Ammon's horn (tissue), 1 donor: ENCODE data around the gene TPP2.
A peak's percentile ranks its signal among the peaks of the same experiment; 100 is the strongest.

Experiments
- DNase-seq: peaks from one replicate; pipeline ENCODE4 v3.0.0-alpha.2; 2016; ENCODE audit warnings: low spot score

The TPP2 gene

GRCh38 chr13:102596147-102597028 lies at the start of gene TPP2:
TPP2 (plus strand) TSS chr13:102596986; CDS start chr13:102597039, 53 bp downstream.
- DNase-seq = peak; percentile 99

DNA sequence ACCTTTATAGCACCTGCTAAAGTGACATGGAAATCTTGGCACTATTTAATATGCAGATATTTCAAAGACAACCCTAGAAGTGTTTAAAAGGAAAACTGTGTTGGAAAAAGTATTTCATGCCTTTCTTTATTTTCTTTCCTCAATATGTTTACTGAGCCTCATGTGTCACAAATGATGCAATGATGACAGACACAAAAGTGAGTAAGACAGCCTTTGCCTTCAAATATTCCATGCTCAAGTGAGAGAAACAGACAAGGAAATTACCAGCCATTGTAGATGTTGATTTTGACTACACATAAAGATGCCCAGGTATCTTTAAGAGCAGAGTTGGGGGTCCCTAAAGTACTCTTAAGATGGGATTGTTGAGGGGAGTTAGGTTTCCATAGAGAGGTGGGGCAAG lies 48.0 kb upstream of the TPP2 start:
- DNase-seq = no peak

DNA sequence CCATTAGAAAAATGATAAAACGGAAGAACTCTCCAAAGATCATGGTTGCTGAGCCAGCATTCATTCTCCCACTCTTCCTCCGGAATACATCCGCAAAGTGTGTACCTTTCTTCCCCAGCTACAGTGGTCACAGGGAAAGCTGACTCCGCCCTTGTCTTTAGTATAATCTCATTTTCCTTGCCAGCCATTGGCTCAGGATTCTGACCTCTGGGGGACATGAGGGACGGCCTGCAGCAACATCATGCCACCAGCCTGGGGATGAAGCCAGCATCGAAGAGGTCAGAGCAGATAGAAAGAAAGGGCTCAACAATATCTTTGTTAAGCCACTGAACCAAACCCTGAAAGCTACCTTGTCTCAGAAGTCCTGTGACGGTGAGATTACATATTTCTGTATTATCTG lies 46.3 kb upstream of the TPP2 start:
- no peak for DNase-seq

DNA sequence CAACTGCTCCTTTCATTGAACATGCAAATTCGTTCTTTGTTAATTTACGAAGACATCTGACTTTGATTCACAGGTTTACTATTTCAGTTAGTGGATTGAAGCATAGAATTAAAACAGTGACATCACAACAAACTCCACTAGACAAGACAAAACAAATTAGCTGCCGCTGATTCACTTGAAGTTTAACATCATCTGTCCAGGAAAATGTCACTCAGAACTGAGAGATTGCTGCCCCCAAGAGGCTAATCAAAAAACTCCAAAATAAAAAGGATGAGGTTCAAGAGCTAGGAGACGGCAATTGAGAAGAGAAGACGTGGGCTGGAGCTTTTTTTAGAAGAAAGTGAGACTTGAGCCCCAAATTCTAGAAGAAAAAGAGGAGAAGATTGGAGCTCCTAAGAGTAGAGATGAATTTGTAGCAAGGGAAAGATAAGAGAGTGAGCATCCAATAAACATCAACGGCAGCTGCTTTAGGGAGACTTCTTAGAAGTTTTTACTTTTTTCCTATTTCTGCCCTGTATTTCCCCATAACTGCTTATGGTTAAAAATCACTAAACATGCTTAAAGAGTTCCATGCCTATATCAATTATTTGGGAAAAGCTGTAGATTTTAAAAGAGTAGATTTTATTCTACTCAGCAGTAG lies 40.8 kb upstream of the TPP2 start:
- peak; percentile 60 for DNase-seq

DNA sequence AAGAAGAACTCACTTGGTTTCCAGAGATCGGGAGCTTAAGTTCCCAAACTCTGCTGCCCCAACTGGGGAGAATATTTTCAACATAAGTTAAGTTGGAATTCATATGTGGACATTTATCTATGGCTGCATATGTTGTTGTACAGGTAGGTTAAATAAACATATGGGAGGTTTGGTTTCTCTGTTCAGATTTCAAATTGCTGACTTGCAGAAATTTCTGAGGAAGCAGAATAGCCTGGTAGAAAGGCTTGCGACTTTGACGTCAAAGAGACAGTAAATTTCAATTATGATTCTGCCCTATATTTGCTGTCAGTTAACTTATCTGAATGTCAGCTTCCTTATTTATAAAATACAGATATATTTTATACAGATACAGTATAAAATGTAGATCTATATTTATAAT lies 40.0 kb upstream of the TPP2 start:
- no peak for DNase-seq

DNA sequence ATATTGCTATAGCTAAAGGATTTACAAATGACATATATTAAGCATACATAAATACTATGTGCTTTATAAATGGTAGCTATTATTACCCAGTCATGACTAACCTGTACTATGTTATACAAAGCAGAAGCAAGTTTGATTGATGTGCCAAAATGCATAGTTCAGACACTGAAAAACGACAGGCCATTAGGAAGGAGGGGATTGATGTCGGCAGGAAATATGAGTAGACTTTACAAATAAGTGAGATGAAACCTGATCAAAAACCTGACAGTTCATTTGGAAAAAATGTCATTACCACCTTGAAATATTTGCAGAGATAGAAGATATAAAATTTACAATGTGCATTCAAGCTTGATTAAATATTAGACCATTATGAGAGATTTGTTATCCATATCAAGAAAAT lies 38.8 kb upstream of the TPP2 start:
- no peak for DNase-seq

- DNase-seq = no peak
Measured at GRCh38 chr13:102561933-102562332, 34.9 kb upstream of the TPP2 start.

- no peak for DNase-seq
Measured at GRCh38 chr13:102563267-102563666, 33.5 kb upstream of the TPP2 start.

GRCh38 chr13:102564564-102564963 lies 32.2 kb upstream of the TPP2 start:
- DNase-seq = no peak

- no peak for DNase-seq
Measured at GRCh38 chr13:102566513-102566912, 30.3 kb upstream of the TPP2 start.

DNA sequence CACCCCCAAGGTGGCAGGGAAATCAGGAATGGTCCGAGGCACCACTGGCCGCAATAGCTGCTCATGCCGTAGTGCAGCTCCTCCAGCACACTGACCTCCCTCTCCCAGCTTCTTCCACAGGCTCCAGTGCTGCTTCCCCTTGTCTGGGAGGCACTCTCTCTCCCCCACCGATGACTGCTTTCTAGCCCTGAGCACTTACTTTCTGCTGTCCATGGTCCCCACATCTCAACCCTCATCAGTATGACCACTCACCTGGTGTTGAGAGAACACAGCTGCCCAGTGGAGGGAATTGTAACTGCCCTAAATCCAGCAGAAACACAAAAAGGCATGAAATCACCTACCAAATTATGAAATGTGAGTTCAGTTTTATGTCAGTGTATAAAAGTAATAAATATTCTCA lies 28.9 kb upstream of the TPP2 start:
- no peak for DNase-seq

DNA sequence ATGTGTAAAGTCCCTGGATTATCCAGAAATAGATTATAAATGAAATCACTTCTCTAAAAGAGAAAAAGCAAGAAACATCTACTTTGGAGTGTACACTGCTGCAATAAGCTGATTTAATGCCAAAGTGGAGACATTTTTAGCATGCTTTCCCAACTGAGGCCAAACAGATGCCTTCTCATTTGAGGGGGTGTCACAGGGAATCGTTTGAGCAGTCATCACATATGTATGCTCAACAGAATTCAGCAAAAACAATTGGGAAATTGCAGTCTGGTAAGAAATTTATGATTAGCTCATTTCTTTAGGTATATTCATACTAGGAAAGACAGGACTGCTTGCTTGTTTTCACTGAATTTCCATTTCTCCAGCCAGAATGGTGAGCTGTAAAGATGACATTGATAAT lies 27.3 kb upstream of the TPP2 start:
- DNase-seq = peak; percentile 63

GRCh38 chr13:102571075-102571474 lies 25.7 kb upstream of the TPP2 start:
- DNase-seq = no peak

DNA sequence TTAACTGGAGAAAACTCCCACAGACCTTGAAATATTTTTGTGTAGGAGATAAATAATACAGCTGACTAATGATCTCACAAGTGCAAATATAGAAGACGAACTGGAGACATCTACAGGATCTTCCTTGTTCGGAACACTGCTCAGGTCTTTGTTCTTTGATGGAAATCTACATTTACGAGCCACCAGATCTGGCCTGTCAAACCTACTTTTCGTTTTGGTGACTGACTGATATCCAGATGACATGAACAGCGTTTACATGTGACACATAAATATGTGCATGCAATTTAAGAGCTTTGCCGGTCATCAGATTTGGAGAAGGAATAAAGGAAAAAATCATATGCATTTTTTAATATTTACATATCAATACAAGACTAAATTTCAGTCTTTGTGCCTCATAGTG lies 24.5 kb upstream of the TPP2 start:
- no peak for DNase-seq

- DNase-seq = peak; percentile 83
Measured at GRCh38 chr13:102580552-102581169, 16.1 kb upstream of the TPP2 start.

GRCh38 chr13:102582256-102582655 lies 14.5 kb upstream of the TPP2 start:
- no peak for DNase-seq

- DNase-seq = peak; percentile 18
Measured at GRCh38 chr13:102584434-102584833, 12.4 kb upstream of the TPP2 start.

DNA sequence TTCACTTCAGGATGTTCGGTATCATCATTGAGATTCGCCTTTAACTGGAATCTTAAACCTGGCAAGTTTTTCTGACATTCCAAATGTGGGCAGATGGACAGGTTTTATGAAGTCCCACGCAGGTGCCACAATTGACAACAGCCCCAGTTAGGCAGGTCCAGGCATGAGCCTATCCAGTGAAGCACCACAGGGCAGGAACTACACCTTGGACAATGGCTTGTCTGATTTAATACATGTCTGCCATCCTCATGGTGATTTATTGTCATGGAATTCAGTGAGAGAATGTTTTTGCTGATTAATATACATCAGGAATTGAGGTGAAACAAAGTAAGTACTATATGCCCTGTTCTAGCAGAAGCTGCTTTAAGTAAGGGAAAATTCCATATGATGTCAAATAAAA lies 10.2 kb upstream of the TPP2 start:
- DNase-seq = no peak

DNA sequence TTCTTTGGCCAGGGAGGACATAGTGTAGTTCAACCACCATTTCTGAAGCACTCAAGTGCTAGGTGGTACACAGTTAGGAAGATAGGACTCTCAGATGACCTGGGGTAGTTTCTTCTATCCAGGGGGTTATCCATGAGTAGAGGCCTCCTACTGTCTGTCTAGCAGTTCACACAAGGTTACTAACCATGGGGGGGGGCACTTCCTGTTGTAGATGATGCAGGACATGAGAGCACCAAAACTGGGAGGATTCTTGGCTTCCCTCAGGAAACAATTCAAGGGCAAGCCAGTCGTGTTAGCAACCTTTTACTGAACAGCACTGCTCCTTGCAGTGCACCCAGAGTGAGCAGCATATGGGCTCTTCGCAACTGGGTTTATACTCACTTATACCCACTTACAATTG lies 8.9 kb upstream of the TPP2 start:
- DNase-seq = no peak

DNA sequence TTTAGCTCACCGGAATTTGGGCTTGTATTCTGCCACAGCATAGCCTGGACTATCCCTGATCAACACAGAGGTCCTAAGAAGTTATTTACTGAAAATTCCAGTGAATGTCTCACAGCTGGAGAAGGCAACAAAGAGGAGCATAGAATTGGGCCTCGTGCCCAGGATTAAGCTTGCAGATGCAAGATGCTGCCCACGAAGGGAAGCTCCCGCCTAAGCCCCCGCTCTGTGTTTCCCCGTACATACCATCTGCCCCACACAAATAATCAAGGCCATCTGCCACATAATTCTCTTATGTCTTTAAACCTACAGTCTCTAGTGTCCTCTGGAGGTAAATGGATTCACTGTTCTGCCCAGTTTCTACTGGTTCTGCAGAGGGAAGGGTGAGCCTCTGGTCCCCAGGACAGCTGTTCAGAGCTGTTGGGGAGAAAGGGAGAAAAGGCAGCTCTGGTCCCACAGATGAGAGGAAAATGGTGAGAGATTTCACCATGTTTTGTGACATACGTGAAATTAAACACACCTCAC lies 7.4 kb upstream of the TPP2 start:
- peak; percentile 54 for DNase-seq

DNA sequence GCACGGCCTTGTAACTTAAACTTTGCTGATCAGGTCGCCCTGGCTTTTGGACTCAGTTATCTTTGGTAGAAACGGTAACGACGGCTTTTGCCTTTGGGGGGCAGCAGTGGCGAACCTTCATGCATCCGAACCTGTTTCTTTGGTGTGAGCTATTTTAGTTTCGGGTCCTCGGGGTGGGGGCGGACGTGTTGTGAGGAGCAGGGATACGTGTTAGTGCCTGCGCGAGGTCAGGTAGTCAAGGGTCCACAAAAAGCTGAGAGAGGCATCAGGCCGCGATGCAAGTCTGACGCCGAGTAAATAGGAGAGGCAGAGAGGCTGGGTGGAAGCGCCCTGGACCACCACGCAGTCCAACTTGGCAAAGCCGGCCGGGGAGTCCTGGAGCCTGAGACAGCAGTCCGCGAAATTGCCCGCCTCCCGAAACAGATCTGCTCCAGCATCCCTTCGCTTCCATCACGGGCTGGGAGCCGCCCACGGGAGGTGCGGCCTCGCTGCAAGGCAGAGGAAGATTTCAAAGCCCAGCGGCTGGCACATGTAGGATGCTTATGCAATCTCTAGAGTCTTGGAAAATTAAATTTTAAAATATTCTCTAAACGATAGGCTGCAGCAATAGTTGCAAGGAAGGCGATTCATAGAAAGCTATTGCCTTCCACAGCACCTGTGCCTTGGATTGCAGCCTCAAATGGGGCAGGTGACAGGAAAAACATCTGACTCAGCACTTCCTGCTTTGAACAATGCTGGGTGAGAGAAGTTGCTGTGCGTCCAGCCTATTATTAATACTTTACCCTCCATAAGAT lies 4.6 kb upstream of the TPP2 start:
- DNase-seq = peak; percentile 88

GRCh38 chr13:102593466-102593865 lies 3.3 kb upstream of the TPP2 start:
- no peak for DNase-seq
